A549 (cell line): ENCODE results near the gene MAPKAPK2. TPM values are rescaled to one million over a fixed set of nuclear protein-coding genes. Genes with fewer than 3 reads are reported as not detected.

Experiments used
- ATAC-seq, 2 experiments: fragments of 200-7000 bp in 1 of 2; fragments of >200 bp in 1 of 2; cut with Nextera tagmentation in 1 of 2; cut with Tn5 transposase in 1 of 2; 3 replicates each; pipeline versions ENCODE4 v1.8.0 to v1.9.1; 2018 to 2020; ENCODE audit warnings: mild to moderate bottlenecking in 1 of 2, moderate library complexity in 1 of 2
- CTCF ChIA-PET: fragments of 300-600 bp; sonication (Branson Sonifier 250); formaldehyde crosslinking; extraction: SDS; loops from one replicate; lab custom pipeline; 2021; ENCODE audit warnings: antibody characterized with exemption, inconsistent platforms; lab: Yijun Ruan, JAX
- POLR2A ChIA-PET: fragments of 350-600 bp; formaldehyde crosslinking; extraction: SDS; loops from one replicate; lab custom pipeline; 2021; ENCODE audit warnings: antibody characterized with exemption, inconsistent platforms; lab: Yijun Ruan, JAX
- DNase-seq, 2 experiments: peaks; one replicate each; pipeline versions ENCODE4 v3.0.0 to v3.0.0-alpha.2; 2011 to 2016; ENCODE audit warnings: low read depth in 1 of 2, low spot score in 1 of 2
- FAIRE-seq: peaks from 2 replicates; lab custom pipeline; 2011; peaks lifted over from hg19 to GRCh38; lab: Jason Lieb, UNC
- H3K27ac ChIP-seq, 2 experiments: fragments of >200 bp; sonication (Bioruptor Twin); formaldehyde crosslinking; 3 replicates each; pipeline ENCODE4 v1.5.1; 2016 to 2017
- H3K4me1 ChIP-seq: fragments of >200 bp; sonication (Bioruptor Twin); formaldehyde crosslinking; 3 replicates; pipeline ENCODE4 v1.6.1; 2016
- H3K4me2 ChIP-seq: fragments of >200 bp; sonication (Bioruptor Twin); formaldehyde crosslinking; 3 replicates; pipeline ENCODE4 v1.6.1; 2016
- H3K4me3 ChIP-seq: fragments of >200 bp; sonication (Bioruptor Twin); formaldehyde crosslinking; 3 replicates; pipeline ENCODE4 v1.5.1; 2016
- H3K9me3 ChIP-seq: fragments of >200 bp; sonication (Bioruptor Twin); formaldehyde crosslinking; 3 replicates; pipeline ENCODE4 v1.6.1; 2016
- BHLHE40 ChIP-seq: IDR thresholded peaks from 2 replicates; pipeline ENCODE4 v1.6.1; 2012; ENCODE audit warnings: low read depth, low read length, inconsistent platforms
- CEBPB ChIP-seq, 2 experiments: fragments of >200 bp in 1 of 2; sonication (Bioruptor Twin) in 1 of 2; formaldehyde crosslinking in 1 of 2; IDR thresholded peaks; 2 replicates each; pipeline ENCODE4 v1.6.1; 2012 to 2016
- CHD4 ChIP-seq: fragments of 200-600 bp; sonication (generic); IDR thresholded peaks from 2 replicates; pipeline ENCODE4 v1.6.1; 2016; ENCODE audit warnings: antibody characterized with exemption, mild to moderate bottlenecking, borderline replicate concordance
- EP300 ChIP-seq, 2 experiments: fragments of >200 bp; sonication (Bioruptor Twin); formaldehyde crosslinking; IDR thresholded peaks; 2 replicates in 1 of 2; 3 replicates in 1 of 2; pipeline ENCODE4 v1.6.1; 2016 to 2017
- ESRRA ChIP-seq: fragments of 150-350 bp; IDR thresholded peaks from 2 replicates; pipeline ENCODE4 v1.6.1; 2014; ENCODE audit warnings: mild to moderate bottlenecking, low read length, borderline replicate concordance
- FOXS1 ChIP-seq: fragments of 250-450 bp; sonication (Bioruptor Pico); IDR thresholded peaks from 2 replicates; pipeline ENCODE4 v1.5.0; 2020; ENCODE audit warnings: mild to moderate bottlenecking, moderate library complexity
- HDAC2 ChIP-seq: fragments of 200-600 bp; sonication (generic); IDR thresholded peaks from 2 replicates; pipeline ENCODE4 v1.6.1; 2016
- MAZ ChIP-seq: fragments of 150-350 bp; IDR thresholded peaks from 2 replicates; pipeline ENCODE4 v1.6.1; 2014; ENCODE audit warnings: antibody characterized with exemption, low read depth, low read length, borderline replicate concordance
- MYC ChIP-seq: IDR thresholded peaks from 2 replicates; pipeline ENCODE4 v1.6.1; 2012; ENCODE audit warnings: mild to moderate bottlenecking, inconsistent platforms, low read length, improper control_type of control experiment, borderline replicate concordance
- POLR2A ChIP-seq: IDR thresholded peaks from 2 replicates; pipeline ENCODE4 v1.6.1; 2012; ENCODE audit warnings: mild to moderate bottlenecking, low read length
- POLR2AphosphoS2 ChIP-seq: conservative IDR thresholded peaks from 2 replicates; pipeline ENCODE4 v1.6.1; 2012; ENCODE audit warnings: low read length, improper control_type of control experiment, inconsistent platforms
- RFX5 ChIP-seq: fragments of 450-650 bp; IDR thresholded peaks from 2 replicates; pipeline ENCODE4 v1.7.1; 2014; ENCODE audit warnings: antibody characterized with exemption, mild to moderate bottlenecking, moderate library complexity
- RNF2 ChIP-seq: fragments of 200-600 bp; sonication (generic); IDR thresholded peaks from 2 replicates; pipeline ENCODE4 v1.6.1; 2016; ENCODE audit warnings: low read depth, mild to moderate bottlenecking, antibody characterized with exemption, moderate library complexity, borderline replicate concordance
- SREBF2 ChIP-seq: fragments of 450-650 bp; IDR thresholded peaks from 2 replicates; pipeline ENCODE4 v1.6.1; 2014; ENCODE audit warnings: mild to moderate bottlenecking, moderate library complexity
- TP53 ChIP-seq: fragments of 250-450 bp; sonication (Bioruptor Pico); IDR thresholded peaks from 2 replicates; pipeline ENCODE4 v1.5.0; 2021; ENCODE audit warnings: mild to moderate bottlenecking, moderate library complexity
- ZC3H11A ChIP-seq: fragments of 450-650 bp; IDR thresholded peaks from 2 replicates; pipeline ENCODE4 v1.6.1; 2014; ENCODE audit warnings: antibody characterized with exemption, mild to moderate bottlenecking
- WGBS: methylation state at CpG from one replicate; pipeline ENCODE4 v1.1.6; 2017; ENCODE audit errors: missing lambda C conversion rate; 5-methylcytosine and 5-hydroxymethylcytosine counted together
- polyA plus RNA-seq, 4 experiments: library from polyadenylated mRNA; depleted of rRNA in 3 of 4; stranded (reverse); fragments of >200 nt; fragmentation: RNase III in 1 of 4; extraction: RNeasy Plus Mini Kit Qiagen cat#74134 plus additional on column Dnase treatment in 1 of 4; gene quantifications; 2 replicates in 3 of 4; 3 replicates in 1 of 4; pipeline ENCODE4 v1.2.3, GENCODE V29; 2011 to 2017
- TF ChIP-seq, protein P1 (sequence below): fragments of 200-600 bp; sonication (generic); IDR thresholded peaks from 2 replicates; pipeline ENCODE4 v1.6.1; 2016; ENCODE audit warnings: antibody characterized with exemption, mild to moderate bottlenecking, moderate library complexity
- TF ChIP-seq, protein P2 (sequence below): fragments of >200 bp; sonication (Bioruptor Twin); formaldehyde crosslinking; IDR thresholded peaks from 3 replicates; pipeline ENCODE4 v1.5.1; 2016
- TF ChIP-seq, protein P3 (sequence below): fragments of 250-450 bp; sonication (Bioruptor Pico); IDR thresholded peaks from 2 replicates; pipeline ENCODE4 v1.5.0; 2021; ENCODE audit warnings: mild to moderate bottlenecking, moderate library complexity, borderline replicate concordance

Gene MAPKAPK2
- polyA plus RNA-seq, 2 of the 4 experiments (the other 2 are of a cell fraction) = 37.2 to 43.0 TPM

DNA sequence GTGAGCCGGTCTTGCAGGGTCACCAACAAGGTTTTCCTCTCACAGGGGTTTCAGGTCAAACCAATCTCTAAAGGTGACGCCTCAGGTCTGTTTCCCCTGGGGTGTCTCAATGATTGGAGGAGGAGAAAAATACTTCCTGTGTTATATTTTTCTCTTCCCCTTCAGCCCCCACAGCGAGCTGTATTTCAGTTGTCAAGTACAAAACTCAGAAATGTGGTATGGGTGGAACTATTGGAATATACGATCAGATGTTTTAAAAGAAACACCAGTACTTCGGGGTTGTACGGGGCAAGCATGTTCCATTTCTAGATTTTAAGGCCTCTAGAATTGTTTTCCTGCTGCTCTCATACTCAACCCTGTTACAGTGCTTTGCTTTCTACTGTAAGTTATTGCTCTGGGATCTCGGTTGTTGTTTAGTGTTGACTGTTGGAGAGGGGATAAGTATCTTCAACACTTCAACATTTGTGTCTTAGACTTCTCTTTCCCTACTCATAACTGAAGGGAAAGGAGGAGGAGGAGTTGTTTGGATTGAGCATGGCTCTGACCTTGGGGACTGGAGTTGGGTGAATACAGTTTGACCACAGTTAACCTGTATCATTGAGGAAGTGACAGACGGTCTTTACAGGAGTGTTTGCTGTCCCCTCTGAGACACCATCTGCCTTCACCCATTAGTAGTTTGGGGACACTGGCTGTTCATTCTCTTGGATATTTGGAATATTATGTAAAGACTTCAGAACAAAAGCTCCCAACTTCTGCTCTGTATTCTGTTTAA lies 2.0 kb downstream of the MAPKAPK2 start:
- peak overlapping the region; percentile 97 for H3K4me2 ChIP-seq
- no peaks in the 10 kb centered on the region for H3K9me3 ChIP-seq
- H3K4me1 ChIP-seq = peaks cover 55% of the 10 kb centered on the region
- POLR2A ChIA-PET = interaction anchor here (1.3 kb wide), 1 partner anchor 23 kb away, joined by 4 read pairs; no protein-coding TSS in a partner anchor
- WGBS = 49% methylated on average over 8 of the region's 8 CpGs
- FAIRE-seq (no peak), DNase-seq (peak in 1 of 2 experiments; percentile 28), ATAC-seq (peak in 1 of 2 experiments; percentile 2; a peak in 2 of 6 replicates)
- peak overlapping the region; percentile 97 to 99 for H3K27ac ChIP-seq
- TF ChIP-seq SREBF2 = no peak
- TF ChIP-seq CEBPB (IDR thresholded peaks at IDR 0.05) = no peak
- no peak for TF ChIP-seq BHLHE40
- TF ChIP-seq RNF2 = no peak
- no peak for TF ChIP-seq EP300 (IDR thresholded peaks at IDR 0.05)
- TF ChIP-seq, protein P1, sequence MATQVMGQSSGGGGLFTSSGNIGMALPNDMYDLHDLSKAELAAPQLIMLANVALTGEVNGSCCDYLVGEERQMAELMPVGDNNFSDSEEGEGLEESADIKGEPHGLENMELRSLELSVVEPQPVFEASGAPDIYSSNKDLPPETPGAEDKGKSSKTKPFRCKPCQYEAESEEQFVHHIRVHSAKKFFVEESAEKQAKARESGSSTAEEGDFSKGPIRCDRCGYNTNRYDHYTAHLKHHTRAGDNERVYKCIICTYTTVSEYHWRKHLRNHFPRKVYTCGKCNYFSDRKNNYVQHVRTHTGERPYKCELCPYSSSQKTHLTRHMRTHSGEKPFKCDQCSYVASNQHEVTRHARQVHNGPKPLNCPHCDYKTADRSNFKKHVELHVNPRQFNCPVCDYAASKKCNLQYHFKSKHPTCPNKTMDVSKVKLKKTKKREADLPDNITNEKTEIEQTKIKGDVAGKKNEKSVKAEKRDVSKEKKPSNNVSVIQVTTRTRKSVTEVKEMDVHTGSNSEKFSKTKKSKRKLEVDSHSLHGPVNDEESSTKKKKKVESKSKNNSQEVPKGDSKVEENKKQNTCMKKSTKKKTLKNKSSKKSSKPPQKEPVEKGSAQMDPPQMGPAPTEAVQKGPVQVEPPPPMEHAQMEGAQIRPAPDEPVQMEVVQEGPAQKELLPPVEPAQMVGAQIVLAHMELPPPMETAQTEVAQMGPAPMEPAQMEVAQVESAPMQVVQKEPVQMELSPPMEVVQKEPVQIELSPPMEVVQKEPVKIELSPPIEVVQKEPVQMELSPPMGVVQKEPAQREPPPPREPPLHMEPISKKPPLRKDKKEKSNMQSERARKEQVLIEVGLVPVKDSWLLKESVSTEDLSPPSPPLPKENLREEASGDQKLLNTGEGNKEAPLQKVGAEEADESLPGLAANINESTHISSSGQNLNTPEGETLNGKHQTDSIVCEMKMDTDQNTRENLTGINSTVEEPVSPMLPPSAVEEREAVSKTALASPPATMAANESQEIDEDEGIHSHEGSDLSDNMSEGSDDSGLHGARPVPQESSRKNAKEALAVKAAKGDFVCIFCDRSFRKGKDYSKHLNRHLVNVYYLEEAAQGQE = no peak
- TF ChIP-seq CHD4 = no peak
- TF ChIP-seq, protein P2, sequence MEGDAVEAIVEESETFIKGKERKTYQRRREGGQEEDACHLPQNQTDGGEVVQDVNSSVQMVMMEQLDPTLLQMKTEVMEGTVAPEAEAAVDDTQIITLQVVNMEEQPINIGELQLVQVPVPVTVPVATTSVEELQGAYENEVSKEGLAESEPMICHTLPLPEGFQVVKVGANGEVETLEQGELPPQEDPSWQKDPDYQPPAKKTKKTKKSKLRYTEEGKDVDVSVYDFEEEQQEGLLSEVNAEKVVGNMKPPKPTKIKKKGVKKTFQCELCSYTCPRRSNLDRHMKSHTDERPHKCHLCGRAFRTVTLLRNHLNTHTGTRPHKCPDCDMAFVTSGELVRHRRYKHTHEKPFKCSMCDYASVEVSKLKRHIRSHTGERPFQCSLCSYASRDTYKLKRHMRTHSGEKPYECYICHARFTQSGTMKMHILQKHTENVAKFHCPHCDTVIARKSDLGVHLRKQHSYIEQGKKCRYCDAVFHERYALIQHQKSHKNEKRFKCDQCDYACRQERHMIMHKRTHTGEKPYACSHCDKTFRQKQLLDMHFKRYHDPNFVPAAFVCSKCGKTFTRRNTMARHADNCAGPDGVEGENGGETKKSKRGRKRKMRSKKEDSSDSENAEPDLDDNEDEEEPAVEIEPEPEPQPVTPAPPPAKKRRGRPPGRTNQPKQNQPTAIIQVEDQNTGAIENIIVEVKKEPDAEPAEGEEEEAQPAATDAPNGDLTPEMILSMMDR = no peak
- TF ChIP-seq TP53 (CRISPR knock-in tag) = no peak
- no peak for TF ChIP-seq MYC
- no peak for TF ChIP-seq RFX5
- TF ChIP-seq POLR2AphosphoS2 = no peak
- no peak for TF ChIP-seq HDAC2
- TF ChIP-seq, protein P3, sequence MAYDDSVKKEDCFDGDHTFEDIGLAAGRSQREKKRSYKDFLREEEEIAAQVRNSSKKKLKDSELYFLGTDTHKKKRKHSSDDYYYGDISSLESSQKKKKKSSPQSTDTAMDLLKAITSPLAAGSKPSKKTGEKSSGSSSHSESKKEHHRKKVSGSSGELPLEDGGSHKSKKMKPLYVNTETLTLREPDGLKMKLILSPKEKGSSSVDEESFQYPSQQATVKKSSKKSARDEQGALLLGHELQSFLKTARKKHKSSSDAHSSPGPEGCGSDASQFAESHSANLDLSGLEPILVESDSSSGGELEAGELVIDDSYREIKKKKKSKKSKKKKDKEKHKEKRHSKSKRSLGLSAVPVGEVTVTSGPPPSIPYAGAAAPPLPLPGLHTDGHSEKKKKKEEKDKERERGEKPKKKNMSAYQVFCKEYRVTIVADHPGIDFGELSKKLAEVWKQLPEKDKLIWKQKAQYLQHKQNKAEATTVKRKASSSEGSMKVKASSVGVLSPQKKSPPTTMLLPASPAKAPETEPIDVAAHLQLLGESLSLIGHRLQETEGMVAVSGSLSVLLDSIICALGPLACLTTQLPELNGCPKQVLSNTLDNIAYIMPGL (CRISPR knock-in tag) = no peak
- CTCF ChIA-PET = interaction anchor here (1.8 to 2.6 kb wide), 3 partner anchors 23 to 296 kb away, joined by 3 to 14 read pairs (median 6); no protein-coding TSS in a partner anchor
- peak overlapping the region; percentile 91 for H3K4me3 ChIP-seq

DNA sequence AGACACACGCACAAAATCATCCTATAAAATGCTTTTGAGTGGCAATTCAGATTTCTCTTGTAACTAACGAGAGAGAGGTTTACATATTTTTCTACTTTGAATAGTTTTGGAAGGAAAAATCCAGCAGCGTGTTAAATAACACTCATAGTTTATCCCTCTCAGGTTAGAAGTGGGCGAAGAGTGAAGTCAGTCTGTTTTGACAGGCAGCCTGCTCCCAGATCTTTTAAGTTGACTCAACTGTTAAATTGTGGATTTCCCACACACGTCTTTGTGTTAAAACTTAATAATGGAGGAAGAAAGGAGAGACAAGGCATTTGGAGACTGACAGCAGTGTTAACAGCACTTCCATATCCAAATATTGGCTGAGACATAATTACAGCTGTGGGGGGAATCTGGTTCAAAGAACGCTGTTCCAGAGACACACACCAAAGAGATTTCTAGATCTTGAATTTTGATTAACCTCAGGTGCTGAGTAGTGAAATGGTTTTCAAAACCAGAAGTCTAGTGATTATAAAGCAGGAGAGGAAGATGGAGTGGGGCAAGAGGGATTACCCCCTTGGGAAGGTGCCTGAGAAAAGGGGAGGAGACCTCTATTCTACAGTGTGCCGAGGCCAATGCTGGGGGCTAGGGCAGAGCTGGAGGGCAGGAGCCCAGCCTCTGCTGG lies 2.7 kb downstream of the MAPKAPK2 start:
- DNase-seq = no peak
- ChIA-PET CTCF (interaction anchor here (0.6 to 2.6 kb wide), 8 partner anchors 10 to 143 kb away, joined by 3 to 14 read pairs (median 4); no protein-coding TSS in a partner anchor), POLR2A (interaction anchor here (1.3 kb wide), 1 partner anchor 22 kb away, joined by 4 read pairs; no protein-coding TSS in a partner anchor)
- peaks cover 62% of the 10 kb centered on the region for H3K4me1 ChIP-seq
- TF ChIP-seq POLR2A (no peak), ESRRA (no peak), ZC3H11A (no peak), FOXS1 (CRISPR knock-in tag) (no peak), MAZ (no peak)
- TF ChIP-seq, all 56 proteins: peak for 0
- H3K27ac ChIP-seq = peak overlapping the region; percentile 7 to 99; a peak in 4 of 6 replicates
- peak overlapping the region; percentile 91; the same call in 2 of the 3 replicates for H3K4me3 ChIP-seq
- no peak for FAIRE-seq
- no peaks in the 10 kb centered on the region for H3K9me3 ChIP-seq
- 79% methylated on average over 7 of the region's 7 CpGs for WGBS
- peak overlapping the region; percentile 97 for H3K4me2 ChIP-seq
- no peak for ATAC-seq
